NCI-H1092 (cell line): Measurements from ENCODE around the gene OSTF1.

Source experiments
- DNase-seq: peaks from one replicate; lab custom pipeline; 2025; lab: John Stamatoyannopoulos, UW

Gene OSTF1

GRCh38 chr9:75085640-75086039 is 2.7 kb upstream of the OSTF1 start:
- DNase-seq, result no peak

GRCh38 chr9:75086541-75087288 is 1.6 kb upstream of the OSTF1 start:
- DNase-seq, result no peak

GRCh38 chr9:75087289-75087823 is 958 bp upstream of the OSTF1 start:
- DNase-seq, result no peak

- peak; percentile 23 for DNase-seq
These were observed 495 bp downstream of the OSTF1 start for GRCh38 chr9:75088646-75089372.

- no peak for DNase-seq
These were observed 1.1 kb downstream of the OSTF1 start for GRCh38 chr9:75089373-75089766.

GRCh38 chr9:75090579-75090978 is 2.3 kb downstream of the OSTF1 start:
- no peak for DNase-seq

- DNase-seq, result no peak
These were observed 4.5 kb downstream of the OSTF1 start for GRCh38 chr9:75092766-75093165.

GRCh38 chr9:75096796-75097195 is 8.5 kb downstream of the OSTF1 start:
- DNase-seq, result no peak

- DNase-seq, result no peak
These were observed 12.8 kb downstream of the OSTF1 start for GRCh38 chr9:75101004-75101588.

GRCh38 chr9:75102177-75102790 is 14.0 kb downstream of the OSTF1 start:
- no peak for DNase-seq

- no peak for DNase-seq
These were observed 16.3 kb downstream of the OSTF1 start for GRCh38 chr9:75104607-75105006.

- no peak for DNase-seq
These were observed 16.8 kb downstream of the OSTF1 start for GRCh38 chr9:75105019-75105540.

GRCh38 chr9:75105841-75106240 is 17.5 kb downstream of the OSTF1 start:
- no peak for DNase-seq

- DNase-seq, result no peak
These were observed 18.5 kb downstream of the OSTF1 start for GRCh38 chr9:75106857-75107256.

GRCh38 chr9:75108571-75108970 is 20.3 kb downstream of the OSTF1 start:
- DNase-seq, result no peak

GRCh38 chr9:75109210-75109839 is 21.0 kb downstream of the OSTF1 start:
- no peak for DNase-seq

GRCh38 chr9:75111019-75111622 is 22.8 kb downstream of the OSTF1 start:
- no peak for DNase-seq

GRCh38 chr9:75112789-75113188 is 24.5 kb downstream of the OSTF1 start:
- no peak for DNase-seq

- DNase-seq, result no peak
These were observed 28.0 kb downstream of the OSTF1 start for GRCh38 chr9:75116306-75116705.

- DNase-seq, result no peak
These were observed 29.2 kb downstream of the OSTF1 start for GRCh38 chr9:75117564-75117963.

GRCh38 chr9:75120686-75121085 is 32.4 kb downstream of the OSTF1 start:
- no peak for DNase-seq
